Measurements from ENCODE around the gene PIGH.

PIGH gene

GRCh38 chr14:67571991-67572323, 28.1 kb downstream of the PIGH start:
- no peak overlapping the region for H3K14ac ChIP-seq (ENCODE audit: low read length)
- H2BK12ac ChIP-seq (ENCODE audit: low read length): no peak overlapping the region
- H4K8ac ChIP-seq (ENCODE audit: low read depth, low read length): no peak overlapping the region
- H3K4me1 ChIP-seq (ENCODE audit: control insufficient read depth in 2 of 2, insufficient read depth in 1 of 2, low read depth in 1 of 2, low read length in 2 of 2): peaks cover 0 to 4% of the 10 kb centered on the region in 2 donors
- no peak for DNase-seq (ENCODE audit: low spot score)
- H3K18ac ChIP-seq (ENCODE audit: low read length): peak overlapping the region; percentile 15
- no peaks in the 10 kb centered on the region for H3K36me3 ChIP-seq (replicated peaks in 1 of 2; ENCODE audit: control insufficient read depth in 2 of 2, insufficient read depth in 2 of 2, low read length in 2 of 2)
- H3K27me3 ChIP-seq (ENCODE audit: control insufficient read depth in 3 of 3, insufficient read depth in 3 of 3, low read depth in 1 of 3, low read length in 3 of 3): no peaks in the 10 kb centered on the region
- no peak overlapping the region for H3K23ac ChIP-seq (ENCODE audit: low read depth, low read length, poor library complexity)
- H3K4me2 ChIP-seq (ENCODE audit: insufficient read depth, low read length, poor library complexity, severe bottlenecking): no peak overlapping the region
- peak overlapping the region; percentile 23 for H2BK120ac ChIP-seq (ENCODE audit: low read depth, low read length)
- no peak overlapping the region for H2BK15ac ChIP-seq (ENCODE audit: low read length)
- no peak overlapping the region for H4K91ac ChIP-seq (ENCODE audit: low read depth, low read length, poor library complexity)
- no peak overlapping the region for H3K4ac ChIP-seq (ENCODE audit: low read length)
- WGBS, 2 donors (ENCODE audit: extremely low coverage in 2 of 2, insufficient read length in 2 of 2, insufficient replicate concordance in 1 of 2): no CpG with 5 or more reads among the region's 19 CpGs
- no peak overlapping the region for H2AFZ ChIP-seq (ENCODE audit: low read length)
- H3K79me1 ChIP-seq (ENCODE audit: low read depth, low read length): no peaks in the 10 kb centered on the region
- no peak overlapping the region for H3K9ac ChIP-seq (ENCODE audit: low read depth, low read length, poor library complexity)
- no peak overlapping the region for H2BK5ac ChIP-seq (ENCODE audit: low read length)
- H2AK5ac ChIP-seq (ENCODE audit: low read depth, low read length): no peak overlapping the region
- H3K9me3 ChIP-seq (replicated peaks in 1 of 2; ENCODE audit: control insufficient read depth in 2 of 2, insufficient read depth in 1 of 2, low read depth in 1 of 2, low read length in 2 of 2): no peaks in the 10 kb centered on the region
- no peak overlapping the region for H3K27ac ChIP-seq (replicated peaks; ENCODE audit: low read length)
- H3K4me3 ChIP-seq (ENCODE audit: low read length in 2 of 2): no peak overlapping the region

GRCh38 chr14:67571275-67571990, 28.6 kb downstream of the PIGH start:
- peak overlapping the region; percentile 15 for H3K18ac ChIP-seq (ENCODE audit: low read length)
- no CpG with 5 or more reads among the region's 14 CpGs for WGBS, 2 donors (ENCODE audit: extremely low coverage in 2 of 2, insufficient read length in 2 of 2, insufficient replicate concordance in 1 of 2)

GRCh38 chr14:67570453-67570852, 29.6 kb downstream of the PIGH start:
- Histone ChIP-seq H3K27ac (replicated peaks; ENCODE audit: low read length) (no peak overlapping the region), H3K36me3 (replicated peaks in 1 of 2; ENCODE audit: control insufficient read depth in 2 of 2, insufficient read depth in 2 of 2, low read length in 2 of 2) (no peaks in the 10 kb centered on the region), H3K27me3 (ENCODE audit: control insufficient read depth in 3 of 3, insufficient read depth in 3 of 3, low read depth in 1 of 3, low read length in 3 of 3) (no peaks in the 10 kb centered on the region), H2BK15ac (ENCODE audit: low read length) (no peak overlapping the region), H3K79me1 (ENCODE audit: low read depth, low read length) (no peaks in the 10 kb centered on the region), H3K4me2 (ENCODE audit: insufficient read depth, low read length, poor library complexity, severe bottlenecking) (no peak overlapping the region), H2AK5ac (ENCODE audit: low read depth, low read length) (no peak overlapping the region), H4K8ac (ENCODE audit: low read depth, low read length) (no peak overlapping the region), H3K18ac (ENCODE audit: low read length) (no peak overlapping the region), H2BK12ac (ENCODE audit: low read length) (no peak overlapping the region), H2BK5ac (ENCODE audit: low read length) (no peak overlapping the region), H3K9ac (ENCODE audit: low read depth, low read length, poor library complexity) (no peak overlapping the region), H3K9me3 (replicated peaks in 1 of 2; ENCODE audit: control insufficient read depth in 2 of 2, insufficient read depth in 1 of 2, low read depth in 1 of 2, low read length in 2 of 2) (no peaks in the 10 kb centered on the region), H3K4ac (ENCODE audit: low read length) (no peak overlapping the region), H3K4me1 (ENCODE audit: control insufficient read depth in 2 of 2, insufficient read depth in 1 of 2, low read depth in 1 of 2, low read length in 2 of 2) (peaks cover 0 to 7% of the 10 kb centered on the region in 2 donors), H4K91ac (ENCODE audit: low read depth, low read length, poor library complexity) (no peak overlapping the region), H2BK120ac (ENCODE audit: low read depth, low read length) (no peak overlapping the region), H3K14ac (ENCODE audit: low read length) (no peak overlapping the region), H3K23ac (ENCODE audit: low read depth, low read length, poor library complexity) (no peak overlapping the region), H3K4me3 (ENCODE audit: low read length in 2 of 2) (no peak overlapping the region), H2AFZ (ENCODE audit: low read length) (no peak overlapping the region)
- no peak for DNase-seq (ENCODE audit: low spot score)
- WGBS, 2 donors (ENCODE audit: extremely low coverage in 2 of 2, insufficient read length in 2 of 2, insufficient replicate concordance in 1 of 2): no CpG with 5 or more reads among the region's 7 CpGs

More at GRCh38 chr14:67571275-67571990, 28.6 kb downstream of the PIGH start:
- H2AK5ac ChIP-seq (ENCODE audit: low read depth, low read length): peak overlapping the region; percentile 36
- H4K8ac ChIP-seq (ENCODE audit: low read depth, low read length): no peak overlapping the region
- no peak overlapping the region for H2BK5ac ChIP-seq (ENCODE audit: low read length)
- H3K23ac ChIP-seq (ENCODE audit: low read depth, low read length, poor library complexity): no peak overlapping the region
- peak overlapping the region; percentile 23 for H2BK120ac ChIP-seq (ENCODE audit: low read depth, low read length)
- H4K91ac ChIP-seq (ENCODE audit: low read depth, low read length, poor library complexity): no peak overlapping the region
- H2BK12ac ChIP-seq (ENCODE audit: low read length): no peak overlapping the region
- peak overlapping the region; percentile 59 for H2BK15ac ChIP-seq (ENCODE audit: low read length)
- H3K4me3 ChIP-seq (ENCODE audit: low read length in 2 of 2): no peak overlapping the region
- no peaks in the 10 kb centered on the region for H3K36me3 ChIP-seq (replicated peaks in 1 of 2; ENCODE audit: control insufficient read depth in 2 of 2, insufficient read depth in 2 of 2, low read length in 2 of 2)
- no peak overlapping the region for H3K4me2 ChIP-seq (ENCODE audit: insufficient read depth, low read length, poor library complexity, severe bottlenecking)
- no peaks in the 10 kb centered on the region for H3K79me1 ChIP-seq (ENCODE audit: low read depth, low read length)
- no peaks in the 10 kb centered on the region for H3K9me3 ChIP-seq (replicated peaks in 1 of 2; ENCODE audit: control insufficient read depth in 2 of 2, insufficient read depth in 1 of 2, low read depth in 1 of 2, low read length in 2 of 2)
- peaks cover 0 to 7% of the 10 kb centered on the region in 2 donors for H3K4me1 ChIP-seq (ENCODE audit: control insufficient read depth in 2 of 2, insufficient read depth in 1 of 2, low read depth in 1 of 2, low read length in 2 of 2)
- H3K9ac ChIP-seq (ENCODE audit: low read depth, low read length, poor library complexity): no peak overlapping the region
- no peak overlapping the region for H3K4ac ChIP-seq (ENCODE audit: low read length)
- no peak overlapping the region for H3K14ac ChIP-seq (ENCODE audit: low read length)
- DNase-seq (ENCODE audit: low spot score): peak; percentile 48
- H2AFZ ChIP-seq (ENCODE audit: low read length): no peak overlapping the region
- no peaks in the 10 kb centered on the region for H3K27me3 ChIP-seq (ENCODE audit: control insufficient read depth in 3 of 3, insufficient read depth in 3 of 3, low read depth in 1 of 3, low read length in 3 of 3)
- no peak overlapping the region for H3K27ac ChIP-seq (replicated peaks; ENCODE audit: low read length)

GRCh38 chr14:67569651-67570290, 30.3 kb downstream of the PIGH start:
- Histone ChIP-seq H3K79me1 (ENCODE audit: low read depth, low read length) (no peaks in the 10 kb centered on the region), H2AK5ac (ENCODE audit: low read depth, low read length) (no peak overlapping the region), H2BK120ac (ENCODE audit: low read depth, low read length) (no peak overlapping the region), H3K23ac (ENCODE audit: low read depth, low read length, poor library complexity) (no peak overlapping the region), H4K8ac (ENCODE audit: low read depth, low read length) (no peak overlapping the region), H3K4me3 (ENCODE audit: low read length in 2 of 2) (no peak overlapping the region), H2AFZ (ENCODE audit: low read length) (no peak overlapping the region), H2BK12ac (ENCODE audit: low read length) (no peak overlapping the region), H4K91ac (ENCODE audit: low read depth, low read length, poor library complexity) (no peak overlapping the region), H3K9ac (ENCODE audit: low read depth, low read length, poor library complexity) (no peak overlapping the region), H3K14ac (ENCODE audit: low read length) (no peak overlapping the region), H3K4ac (ENCODE audit: low read length) (no peak overlapping the region), H2BK15ac (ENCODE audit: low read length) (no peak overlapping the region), H3K4me1 (ENCODE audit: control insufficient read depth in 2 of 2, insufficient read depth in 1 of 2, low read depth in 1 of 2, low read length in 2 of 2) (peaks cover 0 to 7% of the 10 kb centered on the region in 2 donors), H3K18ac (ENCODE audit: low read length) (no peak overlapping the region), H3K36me3 (replicated peaks in 1 of 2; ENCODE audit: control insufficient read depth in 2 of 2, insufficient read depth in 2 of 2, low read length in 2 of 2) (no peaks in the 10 kb centered on the region), H2BK5ac (ENCODE audit: low read length) (no peak overlapping the region), H3K9me3 (replicated peaks in 1 of 2; ENCODE audit: control insufficient read depth in 2 of 2, insufficient read depth in 1 of 2, low read depth in 1 of 2, low read length in 2 of 2) (no peaks in the 10 kb centered on the region), H3K27me3 (ENCODE audit: control insufficient read depth in 3 of 3, insufficient read depth in 3 of 3, low read depth in 1 of 3, low read length in 3 of 3) (no peaks in the 10 kb centered on the region), H3K4me2 (ENCODE audit: insufficient read depth, low read length, poor library complexity, severe bottlenecking) (no peak overlapping the region), H3K27ac (replicated peaks; ENCODE audit: low read length) (no peak overlapping the region)
- no peak for DNase-seq (ENCODE audit: low spot score)
- whole genome bisulfite sequencing, 2 donors (ENCODE audit: extremely low coverage in 2 of 2, insufficient read length in 2 of 2, insufficient replicate concordance in 1 of 2): no CpG with 5 or more reads among the region's 4 CpGs
